ENCODE measurements around the gene ITPRID2. TPM values are rescaled to one million over a fixed set of nuclear protein-coding genes. Genes with fewer than 3 reads are reported as not detected.

ITPRID2 gene
- total and polyA plus RNA-seq, 2 of the 8 experiments (the other 6 are each of a cell fraction or from before 2014, with no cell fraction given), result 1.9 to 12.6 TPM

- Histone ChIP-seq H3K18ac (ENCODE audit: extremely low read depth, low read length) (no peak overlapping the region), H2BK120ac (replicated peaks; ENCODE audit: low read depth, low read length) (no peak overlapping the region), H3K79me1 (ENCODE audit: low read depth, low read length) (no peaks in the 10 kb centered on the region), H3K4me1 (replicated peaks in 1 of 4; ENCODE audit: control insufficient read depth in 3 of 4, insufficient read depth in 4 of 4, low read length in 3 of 4) (peaks cover 0 to 3% (median 1%) of the 10 kb centered on the region in 4 experiments; a peak in 2 of 7 replicates), H2BK15ac (ENCODE audit: low read length) (no peak overlapping the region), H3K27me3 (replicated peaks in 1 of 4; ENCODE audit: control insufficient read depth in 3 of 4, extremely low read depth in 1 of 4, insufficient read depth in 3 of 4, low read length in 3 of 4) (no peaks in the 10 kb centered on the region), H3K9me3 (ENCODE audit: insufficient read depth in 2 of 2, low read depth in 1 of 2, low read length in 1 of 2) (no peaks in the 10 kb centered on the region), H2BK12ac (ENCODE audit: low read depth, low read length) (no peak overlapping the region), H3K14ac (ENCODE audit: insufficient read length) (no peak overlapping the region), H2BK20ac (ENCODE audit: low read length) (no peak overlapping the region), H3K79me2 (ENCODE audit: control insufficient read depth in 1 of 2, insufficient read depth in 2 of 2, low read length in 2 of 2) (no peaks in the 10 kb centered on the region), H2AFZ (ENCODE audit: low read length) (no peak overlapping the region), H3K23ac (ENCODE audit: insufficient read length) (peak overlapping the region; percentile 92), H3K9ac (replicated peaks in 1 of 4; ENCODE audit: extremely low read depth in 1 of 4, low read depth in 3 of 4, low read length in 3 of 4) (no peak overlapping the region), H4K20me1 (replicated peaks in 1 of 2; ENCODE audit: control insufficient read depth in 1 of 2, insufficient read depth in 2 of 2, low read length in 2 of 2) (no peaks in the 10 kb centered on the region), H3K27ac (ENCODE audit: low read depth, low read length) (no peak overlapping the region), H3K56ac (replicated peaks; ENCODE audit: insufficient read length, low read depth, low read length) (no peak overlapping the region), H3K4ac (replicated peaks; ENCODE audit: insufficient read length, low read depth, low read length) (no peak overlapping the region), H3K36me3 (ENCODE audit: control insufficient read depth in 2 of 4, insufficient read depth in 4 of 4, low read length in 3 of 4) (no peaks in the 10 kb centered on the region), H4K5ac (ENCODE audit: insufficient read length, low read depth, low read length) (no peak overlapping the region), H3K23me2 (ENCODE audit: low read depth, low read length) (no peaks in the 10 kb centered on the region), H4K8ac (ENCODE audit: extremely low read depth, insufficient read depth, low read length) (no peak overlapping the region), H3K4me3 (ENCODE audit: extremely low read depth in 1 of 4, insufficient read depth in 2 of 4, low read depth in 3 of 4, low read length in 4 of 4) (no peak overlapping the region), H2AK5ac (ENCODE audit: low read depth, low read length) (no peak overlapping the region), H3K4me2 (ENCODE audit: insufficient read depth in 1 of 2, low read depth in 2 of 2, low read length in 2 of 2) (no peak overlapping the region), H4K91ac (replicated peaks; ENCODE audit: insufficient read length, low read length) (no peak overlapping the region), H2BK5ac (ENCODE audit: low read depth, low read length) (no peak overlapping the region)
- no peak for DNase-seq (ENCODE audit: low read depth in 1 of 2, low spot score in 2 of 2)
- ChIA-PET POLR2A (ENCODE audit: partially characterized antibody) (no interaction called here), CTCF (ENCODE audit: partially characterized antibody) (no interaction called here)
- no peak for FAIRE-seq
- WGBS, 2 experiments (ENCODE audit: extremely low coverage in 1 of 2, insufficient coverage in 1 of 2, insufficient read length in 1 of 2, insufficient replicate concordance in 2 of 2, low coverage in 1 of 2, low lambda C conversion rate in 2 of 2, missing lambda C conversion rate in 1 of 2), result 89% methylated on average over 1 of the region's 1 CpG; no CpG with 5 or more reads in 1 of the 2 experiments
- TF ChIP-seq PHF8 (conservative IDR thresholded peaks at IDR 0.05; ENCODE audit: low read depth, low read length) (no peak), HDAC6 (IDR thresholded peaks at IDR 0.05; ENCODE audit: low read depth, low read length) (no peak), CTCF (IDR thresholded peaks at IDR 0.05; ENCODE audit: control extremely low read depth in 1 of 3, insufficient read depth in 1 of 3, low read depth in 1 of 3, low read length in 3 of 3) (no peak), EGR1 (IDR thresholded peaks at IDR 0.05; ENCODE audit: borderline replicate concordance, low read depth, low read length) (no peak), BCL11A (IDR thresholded peaks at IDR 0.05; ENCODE audit: low read depth in 2 of 2, low read length in 2 of 2) (no peak), BACH1 (IDR thresholded peaks at IDR 0.05; ENCODE audit: low read length) (no peak), EZH2 (IDR thresholded peaks at IDR 0.05; ENCODE audit: low read depth, low read length, severe bottlenecking) (no peak), USF2 (IDR thresholded peaks at IDR 0.05; ENCODE audit: low read length) (no peak), KDM5A (IDR thresholded peaks at IDR 0.05; ENCODE audit: low read length) (no peak), KDM4A (IDR thresholded peaks at IDR 0.05; ENCODE audit: low read depth, low read length, severe bottlenecking) (no peak), TBP (IDR thresholded peaks at IDR 0.05; ENCODE audit: low read depth, low read length) (no peak)
Observed at GRCh38 chr2:181859123-181859522, 32.4 kb upstream of the ITPRID2 start.

All from H1 (cell line).